ENCODE results near the gene AASDH.
A peak's percentile ranks its signal among the peaks of the same experiment; 100 is the strongest.

AASDH gene

GRCh38 chr4:56326363-56326762 is 60.9 kb downstream of the AASDH start:
- H3K36me3 Mint-ChIP-seq (ENCODE audit: low read depth), result peaks cover 89% of the 10 kb centered on the region
- no peak for DNase-seq
- no peak overlapping the region for H3K27ac Mint-ChIP-seq
- peaks cover 9% of the 10 kb centered on the region for H3K9me3 Mint-ChIP-seq
- no peaks in the 10 kb centered on the region for H3K4me1 Mint-ChIP-seq
- H3K27me3 Mint-ChIP-seq (ENCODE audit: low read depth, poor library complexity), result no peaks in the 10 kb centered on the region
- H3K4me3 Mint-ChIP-seq, result no peak overlapping the region
- TF ChIP-seq, protein P1, sequence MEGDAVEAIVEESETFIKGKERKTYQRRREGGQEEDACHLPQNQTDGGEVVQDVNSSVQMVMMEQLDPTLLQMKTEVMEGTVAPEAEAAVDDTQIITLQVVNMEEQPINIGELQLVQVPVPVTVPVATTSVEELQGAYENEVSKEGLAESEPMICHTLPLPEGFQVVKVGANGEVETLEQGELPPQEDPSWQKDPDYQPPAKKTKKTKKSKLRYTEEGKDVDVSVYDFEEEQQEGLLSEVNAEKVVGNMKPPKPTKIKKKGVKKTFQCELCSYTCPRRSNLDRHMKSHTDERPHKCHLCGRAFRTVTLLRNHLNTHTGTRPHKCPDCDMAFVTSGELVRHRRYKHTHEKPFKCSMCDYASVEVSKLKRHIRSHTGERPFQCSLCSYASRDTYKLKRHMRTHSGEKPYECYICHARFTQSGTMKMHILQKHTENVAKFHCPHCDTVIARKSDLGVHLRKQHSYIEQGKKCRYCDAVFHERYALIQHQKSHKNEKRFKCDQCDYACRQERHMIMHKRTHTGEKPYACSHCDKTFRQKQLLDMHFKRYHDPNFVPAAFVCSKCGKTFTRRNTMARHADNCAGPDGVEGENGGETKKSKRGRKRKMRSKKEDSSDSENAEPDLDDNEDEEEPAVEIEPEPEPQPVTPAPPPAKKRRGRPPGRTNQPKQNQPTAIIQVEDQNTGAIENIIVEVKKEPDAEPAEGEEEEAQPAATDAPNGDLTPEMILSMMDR (IDR thresholded peaks at IDR 0.05), result no peak

- H3K4me1 Mint-ChIP-seq, result no peaks in the 10 kb centered on the region
- H3K36me3 Mint-ChIP-seq (ENCODE audit: low read depth), result peaks cover 86% of the 10 kb centered on the region
- no peak for DNase-seq
- TF ChIP-seq, protein P1 (IDR thresholded peaks at IDR 0.05), result no peak
- H3K27ac Mint-ChIP-seq, result no peak overlapping the region
- H3K4me3 Mint-ChIP-seq, result no peak overlapping the region
- no peaks in the 10 kb centered on the region for H3K27me3 Mint-ChIP-seq (ENCODE audit: low read depth, poor library complexity)
- H3K9me3 Mint-ChIP-seq, result no peaks in the 10 kb centered on the region
Measured at GRCh38 chr4:56324011-56324610, 63.2 kb downstream of the AASDH start.

DNA sequence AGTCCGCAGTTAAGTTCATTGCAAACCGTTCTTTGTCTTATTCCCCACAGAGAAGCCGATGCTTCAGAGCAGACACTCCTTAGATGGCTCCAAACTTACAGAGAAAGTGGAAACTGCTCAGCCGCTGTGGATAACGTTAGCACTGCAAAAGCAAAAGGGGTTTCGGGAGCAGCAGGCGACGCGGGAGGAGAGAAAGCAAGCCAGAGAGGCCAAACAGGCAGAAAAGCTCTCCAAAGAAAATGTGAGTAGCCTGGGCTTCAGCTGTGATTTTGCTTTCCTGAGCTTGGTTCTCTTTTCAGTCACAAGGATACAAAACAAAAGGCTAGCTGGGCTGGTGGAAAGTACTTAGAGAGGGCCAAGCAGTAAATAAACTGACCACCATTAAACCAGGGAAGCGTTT is 64.0 kb downstream of the AASDH start:
- Mint-ChIP-seq H3K4me3 (no peak overlapping the region), H3K27me3 (ENCODE audit: low read depth, poor library complexity) (no peaks in the 10 kb centered on the region), H3K27ac (peak overlapping the region; percentile 95), H3K9me3 (no peaks in the 10 kb centered on the region), H3K36me3 (ENCODE audit: low read depth) (peaks cover 87% of the 10 kb centered on the region), H3K4me1 (no peaks in the 10 kb centered on the region)
- DNase-seq, result no peak
- TF ChIP-seq, protein P1 (IDR thresholded peaks at IDR 0.05), result no peak

- no peaks in the 10 kb centered on the region for H3K4me1 Mint-ChIP-seq
Measured at GRCh38 chr4:56321251-56321650, 66.0 kb downstream of the AASDH start.

DNA sequence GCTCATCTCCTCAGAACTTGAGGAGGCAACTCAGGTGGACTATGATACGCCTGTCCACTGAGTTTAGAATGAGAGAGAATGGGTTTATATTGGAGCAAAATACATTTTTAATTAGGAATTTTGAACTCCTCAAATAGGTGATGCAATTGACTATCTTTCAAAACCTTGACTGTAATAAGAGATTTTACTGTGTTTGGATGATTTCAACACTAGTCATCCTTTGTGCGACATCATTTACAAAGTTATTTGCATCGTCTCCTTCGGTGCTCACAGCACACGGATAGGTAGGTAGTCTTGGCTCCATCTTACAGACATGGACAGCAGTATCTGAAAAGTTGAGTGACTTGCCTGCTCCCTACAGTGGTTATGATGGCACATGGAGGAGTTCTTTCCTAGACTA is 67.0 kb downstream of the AASDH start:
- no peak for DNase-seq
- TF ChIP-seq, protein P1 (IDR thresholded peaks at IDR 0.05), result no peak
- H3K4me3 Mint-ChIP-seq, result no peak overlapping the region
- H3K4me1 Mint-ChIP-seq, result no peaks in the 10 kb centered on the region
- no peak overlapping the region for H3K27ac Mint-ChIP-seq
- H3K36me3 Mint-ChIP-seq (ENCODE audit: low read depth), result peaks cover 82% of the 10 kb centered on the region
- no peaks in the 10 kb centered on the region for H3K27me3 Mint-ChIP-seq (ENCODE audit: low read depth, poor library complexity)
- H3K9me3 Mint-ChIP-seq, result no peaks in the 10 kb centered on the region

More at GRCh38 chr4:56321251-56321650, 66.0 kb downstream of the AASDH start:
- no peak for DNase-seq
- H3K9me3 Mint-ChIP-seq, result no peaks in the 10 kb centered on the region
- no peak overlapping the region for H3K4me3 Mint-ChIP-seq
- peaks cover 82% of the 10 kb centered on the region for H3K36me3 Mint-ChIP-seq (ENCODE audit: low read depth)
- H3K27me3 Mint-ChIP-seq (ENCODE audit: low read depth, poor library complexity), result no peaks in the 10 kb centered on the region
- H3K27ac Mint-ChIP-seq, result no peak overlapping the region
- TF ChIP-seq, protein P1 (IDR thresholded peaks at IDR 0.05), result no peak

- Mint-ChIP-seq H3K4me1 (no peaks in the 10 kb centered on the region), H3K27ac (no peak overlapping the region), H3K27me3 (ENCODE audit: low read depth, poor library complexity) (no peaks in the 10 kb centered on the region), H3K36me3 (ENCODE audit: low read depth) (peaks cover 84% of the 10 kb centered on the region), H3K4me3 (no peak overlapping the region), H3K9me3 (no peaks in the 10 kb centered on the region)
- no peak for DNase-seq
- TF ChIP-seq, protein P1 (IDR thresholded peaks at IDR 0.05), result no peak
Measured at GRCh38 chr4:56318555-56318954, 68.7 kb downstream of the AASDH start.
